GM21526 (cell line): Measurements from ENCODE around the gene WFDC12.
"Not testable (repeated sequence)": the region's sequence is repeated elsewhere in the genome, so short reads cannot be mapped to it uniquely, and the experiment has no call there.

Experiments used
- ATAC-seq: cut with Tn5 transposase; IDR thresholded peaks from one replicate; pipeline ENCODE4 v1.9.1; 2021; ENCODE audit warnings: moderate library complexity; ENCODE audit not compliant: unreplicated experiment, low FRiP score

WFDC12 gene, protein sequence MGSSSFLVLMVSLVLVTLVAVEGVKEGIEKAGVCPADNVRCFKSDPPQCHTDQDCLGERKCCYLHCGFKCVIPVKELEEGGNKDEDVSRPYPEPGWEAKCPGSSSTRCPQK

DNA sequence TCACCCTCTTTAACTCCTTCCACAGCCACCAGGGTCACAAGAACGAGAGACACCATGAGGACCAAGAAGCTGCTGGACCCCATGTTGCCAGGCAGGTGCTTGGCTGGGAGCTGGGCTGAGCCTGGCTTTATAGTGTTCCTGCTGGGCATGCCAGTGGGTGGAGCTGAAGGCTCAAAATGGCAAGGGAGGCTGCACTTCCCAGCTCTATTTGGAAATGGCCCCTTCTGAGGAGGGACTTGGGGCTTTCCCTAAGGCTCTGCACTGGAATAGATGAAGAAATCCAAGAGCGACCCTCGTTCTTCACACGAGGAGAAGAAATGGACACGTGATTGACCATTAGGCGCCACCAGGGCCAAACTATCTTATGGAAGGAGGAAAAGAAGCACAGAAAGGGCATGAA lies at the start of gene WFDC12:
TSS of gene WFDC12 (minus strand) at position 101 of the 400 bp plus-strand sequence. CDS start at position 83, 18 bp downstream.
- no peak for ATAC-seq

DNA sequence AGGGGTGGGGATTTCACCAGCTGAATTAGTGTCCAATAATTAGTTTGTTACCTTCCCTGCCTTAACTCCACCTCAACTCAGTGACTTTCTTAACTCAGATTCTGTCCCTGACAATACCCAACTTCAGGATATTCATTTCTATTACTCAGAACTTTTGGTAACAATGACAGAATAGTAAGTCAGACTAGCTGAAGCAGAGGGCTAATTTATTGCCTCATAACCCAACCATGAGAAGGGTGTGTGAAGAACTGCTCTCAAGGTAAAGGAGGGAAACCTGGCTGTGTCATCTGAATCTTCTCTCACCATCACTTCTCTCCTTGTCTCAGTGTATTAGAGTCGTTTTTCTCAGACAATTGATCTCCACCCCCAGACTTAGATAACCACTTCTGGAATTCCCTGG lies 49.3 kb upstream of the WFDC12 start:
- ATAC-seq, result no peak

DNA sequence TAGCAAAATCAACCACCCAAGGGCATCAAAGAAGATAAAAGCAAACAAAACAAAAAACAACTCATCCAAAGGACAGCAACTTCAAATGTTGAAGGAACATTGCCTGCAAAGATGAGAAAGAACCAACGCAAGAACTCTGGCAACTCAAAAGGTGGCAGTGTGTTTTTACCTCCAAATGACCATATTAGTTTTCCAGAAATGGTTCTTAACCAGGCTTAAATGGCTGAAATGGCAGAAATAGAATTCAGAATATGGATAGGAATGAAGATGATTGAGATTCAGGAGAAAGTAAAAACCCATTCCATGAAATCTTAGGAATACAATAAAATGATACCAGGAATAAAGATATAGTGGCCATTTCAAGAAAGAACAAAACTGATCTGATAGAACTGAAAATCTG lies 40.6 kb upstream of the WFDC12 start:
- ATAC-seq, result no peak

DNA sequence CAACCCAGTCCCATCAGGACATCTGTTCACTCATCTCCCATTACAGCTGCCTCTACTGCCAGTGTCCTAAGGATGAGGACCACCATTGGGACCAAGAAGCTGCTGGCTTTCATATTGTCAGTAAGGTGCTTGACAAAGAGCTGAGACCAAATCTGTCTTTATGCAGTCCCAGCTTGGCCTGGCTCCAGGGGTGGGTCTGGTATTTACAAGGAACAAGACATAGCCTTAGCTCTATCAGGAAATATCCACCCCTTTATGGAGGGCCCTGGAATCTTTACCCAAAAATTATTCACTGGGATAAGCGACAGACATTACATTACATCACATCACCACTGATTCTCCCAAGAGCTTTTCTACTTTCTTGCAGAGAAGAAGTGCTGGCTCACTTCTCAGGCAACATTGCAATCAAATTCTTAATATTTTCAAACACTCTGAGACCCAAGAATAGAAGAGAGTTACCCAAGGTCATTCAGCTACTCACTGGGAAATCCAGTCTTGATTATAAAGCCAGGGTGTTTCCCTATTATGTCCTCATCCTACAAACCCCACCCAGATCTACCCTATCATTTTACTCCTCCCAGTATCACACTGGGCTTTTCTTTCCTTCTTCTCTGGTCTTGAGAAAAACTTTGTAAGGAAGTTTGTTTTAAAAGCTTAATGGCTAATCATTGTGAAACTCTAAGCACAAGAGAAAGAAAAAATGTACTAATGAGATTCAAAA lies 39.0 kb upstream of the WFDC12 start:
- no peak for ATAC-seq

DNA sequence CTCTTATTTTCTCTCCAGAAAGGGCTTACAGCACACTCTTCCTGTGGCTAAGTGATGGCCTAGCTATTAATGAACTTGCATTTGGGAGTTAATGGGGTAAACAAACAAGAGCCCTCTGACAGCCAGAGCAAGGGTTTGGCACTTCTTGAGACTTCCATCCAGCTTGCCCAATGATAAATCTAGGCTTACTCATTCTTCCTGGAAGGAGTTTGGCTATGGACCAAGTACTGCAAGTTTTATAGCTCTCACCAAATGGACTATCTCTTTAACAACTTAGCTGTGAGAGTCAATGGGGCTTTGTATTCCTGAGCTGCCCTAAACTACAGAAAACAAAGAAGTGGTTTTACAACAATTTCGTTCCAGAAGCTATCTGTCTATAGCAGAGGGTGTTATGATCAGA lies 33.7 kb upstream of the WFDC12 start:
- no peak for ATAC-seq

DNA sequence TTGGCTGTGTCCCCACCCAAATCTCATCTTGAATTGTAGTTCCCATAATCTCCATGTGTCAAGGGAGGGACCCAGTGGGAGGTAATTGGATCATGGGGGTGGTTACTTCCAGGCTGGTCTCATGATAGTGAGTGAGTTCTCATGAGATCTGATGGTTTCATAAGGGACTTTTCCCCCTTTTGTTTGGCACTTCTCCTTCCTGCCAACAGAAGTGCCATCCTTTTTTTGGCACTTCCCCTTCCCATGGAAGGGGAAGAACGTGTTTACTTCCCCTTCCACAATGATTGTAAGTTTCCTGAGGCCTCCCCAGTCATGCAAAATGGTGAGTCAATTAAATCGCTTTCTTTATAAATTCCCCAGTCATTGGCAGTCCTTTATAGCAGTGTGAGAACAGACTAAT lies 32.4 kb upstream of the WFDC12 start:
- no peak for ATAC-seq

DNA sequence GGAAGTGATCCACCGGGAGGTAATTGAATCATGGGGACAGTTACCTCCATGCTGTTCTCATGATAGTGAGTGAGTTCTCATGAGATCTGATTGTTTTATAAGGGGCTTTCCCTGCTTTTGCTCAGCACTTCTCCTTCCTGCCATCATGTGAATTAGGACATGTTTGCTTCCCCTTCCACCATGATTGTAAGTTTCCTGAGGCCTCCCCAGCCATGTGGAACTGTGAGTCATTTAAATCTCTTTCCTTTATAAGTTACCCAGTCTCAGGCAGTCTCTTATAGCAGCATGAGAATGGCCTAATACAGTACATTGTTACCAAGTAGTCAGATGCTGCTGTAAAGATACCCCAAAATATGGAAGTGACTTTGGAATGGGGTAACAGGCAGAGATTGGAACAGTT lies 30.5 kb upstream of the WFDC12 start:
- ATAC-seq, result not testable (repeated sequence)

DNA sequence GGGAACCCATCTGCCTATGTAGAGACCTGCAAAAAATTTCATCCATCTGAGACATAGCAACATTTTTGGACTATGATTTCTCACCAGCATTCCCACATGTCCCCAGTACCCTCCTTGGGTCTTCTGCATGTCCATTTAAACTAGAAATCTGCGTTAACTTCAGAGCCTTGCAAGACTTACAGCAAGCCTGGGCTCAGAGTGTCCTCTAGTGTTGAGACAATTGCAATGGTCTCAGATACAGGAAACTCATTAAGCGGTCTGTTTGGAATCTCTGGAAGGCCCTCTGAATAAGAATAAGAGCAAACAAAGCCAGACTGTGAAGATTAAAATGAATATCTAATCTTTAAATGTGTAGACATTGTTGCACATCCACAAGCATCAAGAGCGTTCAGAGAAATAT lies 29.9 kb upstream of the WFDC12 start:
- no peak for ATAC-seq

DNA sequence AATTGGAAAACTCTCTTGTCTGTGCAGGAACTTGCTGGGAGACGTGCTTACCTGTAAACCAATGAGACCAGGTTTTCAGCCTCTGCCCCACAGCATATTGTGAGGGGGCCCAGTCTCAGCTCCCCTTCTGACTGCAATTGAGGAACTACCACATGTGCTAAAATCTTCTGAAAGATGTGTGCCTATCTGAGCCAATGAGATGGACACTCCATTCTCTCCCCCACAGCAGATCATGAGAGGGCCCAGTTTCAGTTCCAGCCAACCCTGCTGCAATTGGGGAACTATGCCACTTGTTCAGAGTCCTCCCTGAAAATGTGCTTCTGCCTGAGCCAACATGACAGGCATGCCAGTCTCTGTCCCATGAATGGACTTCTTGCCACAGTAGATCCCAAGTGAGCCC lies 29.5 kb upstream of the WFDC12 start:
- ATAC-seq, result no peak

DNA sequence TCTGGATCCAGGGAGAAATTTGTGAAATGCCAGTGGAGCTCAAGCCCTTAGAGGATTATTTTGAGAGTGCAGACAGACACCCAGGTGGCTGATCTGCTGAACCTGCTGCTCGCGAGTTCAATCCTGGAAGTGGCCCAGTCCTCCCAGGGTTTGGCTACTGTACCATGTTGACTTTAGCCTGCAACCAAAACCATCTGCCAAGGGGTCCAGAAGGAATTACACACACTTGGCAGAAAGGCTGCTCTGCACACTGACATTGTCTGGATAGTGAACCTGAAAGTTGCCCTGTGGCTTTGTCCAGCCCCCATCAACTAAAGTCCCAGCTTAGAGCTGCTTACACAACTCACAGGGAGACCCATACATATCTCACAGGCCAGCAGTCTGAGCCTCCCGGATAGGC lies 28.9 kb upstream of the WFDC12 start:
- no peak for ATAC-seq

DNA sequence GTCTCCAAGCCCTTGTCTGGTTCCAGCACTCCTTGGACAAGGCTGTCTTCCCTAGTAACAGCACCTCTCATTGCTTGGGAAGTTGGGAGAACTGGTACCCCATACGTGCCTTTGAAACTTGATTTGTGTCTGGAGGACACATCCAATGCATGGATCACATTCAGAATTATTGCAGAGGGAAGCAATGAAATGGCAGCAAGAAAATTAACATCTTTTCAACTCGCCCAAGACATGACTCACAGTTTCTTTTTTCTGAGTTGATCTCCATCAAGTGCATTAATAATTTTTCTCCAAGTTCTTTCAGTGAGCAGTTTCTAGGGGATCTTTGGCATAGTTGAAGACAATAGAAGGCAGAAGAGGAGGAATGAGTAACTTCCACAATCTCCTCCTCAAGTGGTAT lies 28.1 kb upstream of the WFDC12 start:
- ATAC-seq, result no peak

DNA sequence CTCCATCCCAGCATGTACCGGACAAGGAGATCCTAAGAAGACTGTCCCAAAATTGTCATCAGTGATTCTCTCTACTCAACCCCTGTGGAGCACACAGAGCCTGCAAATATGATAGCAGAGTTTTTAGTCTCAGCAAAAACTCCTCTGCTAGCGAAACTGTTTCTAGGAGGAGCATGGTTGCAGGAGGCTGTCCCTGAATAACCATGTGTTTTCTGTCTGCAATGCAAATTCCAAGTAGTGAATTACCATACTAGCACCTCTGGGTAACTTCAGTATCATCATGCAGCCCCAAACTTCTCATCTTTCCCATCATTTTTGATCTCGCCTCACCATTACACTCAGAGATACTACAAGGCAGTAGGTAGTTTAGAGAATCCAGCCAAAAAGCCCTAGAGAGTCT lies 24.8 kb upstream of the WFDC12 start:
- no peak for ATAC-seq

DNA sequence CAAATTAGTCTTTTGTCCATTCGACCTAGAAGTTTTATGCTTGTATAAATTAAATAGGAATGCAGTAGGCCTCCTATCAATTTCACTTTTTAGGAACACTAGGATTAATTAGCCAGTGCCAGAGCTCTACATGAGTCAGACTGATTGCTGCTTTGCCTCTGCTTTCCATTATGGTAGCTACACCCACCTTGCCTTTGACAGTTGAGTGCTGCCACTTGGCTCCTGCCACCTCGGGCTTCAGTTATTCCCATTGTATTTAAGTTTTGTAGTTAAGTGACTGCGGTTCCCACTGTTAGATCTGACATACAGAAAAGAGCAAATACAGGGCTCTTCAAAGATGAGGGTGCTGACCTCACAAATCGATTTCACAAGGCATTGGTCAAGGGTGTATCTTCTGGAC lies 16.6 kb upstream of the WFDC12 start:
- ATAC-seq, result no peak

DNA sequence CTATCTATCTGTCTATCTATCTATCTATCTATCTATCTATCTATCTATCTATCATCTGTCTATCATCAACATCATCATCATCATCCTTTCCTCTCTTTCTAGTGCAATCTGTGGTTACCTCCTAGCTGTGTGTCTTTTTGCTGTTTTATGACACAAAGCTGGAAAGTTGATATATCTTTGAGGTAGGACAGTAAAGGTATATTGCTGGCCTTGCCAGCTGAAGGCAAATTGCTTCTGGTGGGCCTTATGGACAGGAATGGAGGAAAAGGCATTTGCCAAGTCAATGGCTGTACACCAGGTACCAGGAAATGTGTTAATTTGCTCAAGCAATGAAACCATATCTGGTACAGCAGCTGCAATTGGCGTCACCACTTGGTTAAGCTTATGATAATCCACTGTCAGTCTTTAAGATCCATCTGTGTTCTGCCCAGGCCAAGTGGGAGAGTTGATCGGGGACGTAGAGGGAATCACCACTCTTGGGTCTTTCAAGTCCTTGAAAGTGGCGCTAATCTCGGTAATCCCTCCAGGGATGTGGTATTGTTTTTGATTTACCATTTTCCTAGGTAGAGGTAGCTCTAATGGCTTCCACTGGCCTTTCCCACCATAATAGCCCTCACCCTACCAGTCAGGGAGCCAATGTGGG lies 15.6 kb upstream of the WFDC12 start:
- not testable (repeated sequence) for ATAC-seq

DNA sequence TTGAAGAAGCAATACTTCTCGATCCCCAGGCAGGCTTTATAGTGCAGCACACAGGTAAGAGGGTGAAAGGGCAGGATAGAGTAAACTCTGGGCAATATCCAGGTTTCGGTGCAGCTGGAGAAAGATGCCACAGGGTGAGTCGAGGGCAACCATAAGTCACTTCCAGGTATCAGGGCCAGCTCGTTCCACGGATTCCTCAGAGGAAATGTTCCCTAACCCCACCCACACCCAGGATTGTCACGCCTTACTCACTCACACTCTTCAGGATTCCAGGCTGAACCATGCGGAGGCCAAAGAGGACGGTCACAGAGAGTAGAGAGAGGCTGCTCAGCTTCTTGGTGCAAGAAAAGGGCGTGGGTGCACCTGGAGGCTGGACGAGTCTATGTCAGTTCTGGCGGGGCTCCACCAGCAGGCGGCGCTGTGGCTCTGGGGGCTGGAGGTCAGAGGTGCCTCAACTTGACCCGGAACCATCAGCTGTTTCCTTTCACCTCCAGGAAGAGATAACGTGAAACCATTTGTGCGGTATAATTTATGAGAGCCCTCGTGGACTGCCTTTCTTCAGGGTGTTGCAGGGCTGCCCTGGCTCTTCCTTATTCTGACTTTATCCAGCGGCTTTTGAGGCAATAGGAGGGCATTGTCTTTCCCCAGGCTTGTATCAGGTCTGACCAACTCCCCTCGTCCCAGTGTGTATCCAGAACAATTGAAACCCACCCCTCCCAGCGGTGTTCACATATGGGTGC lies 14.5 kb upstream of the WFDC12 start:
- ATAC-seq, result no peak

DNA sequence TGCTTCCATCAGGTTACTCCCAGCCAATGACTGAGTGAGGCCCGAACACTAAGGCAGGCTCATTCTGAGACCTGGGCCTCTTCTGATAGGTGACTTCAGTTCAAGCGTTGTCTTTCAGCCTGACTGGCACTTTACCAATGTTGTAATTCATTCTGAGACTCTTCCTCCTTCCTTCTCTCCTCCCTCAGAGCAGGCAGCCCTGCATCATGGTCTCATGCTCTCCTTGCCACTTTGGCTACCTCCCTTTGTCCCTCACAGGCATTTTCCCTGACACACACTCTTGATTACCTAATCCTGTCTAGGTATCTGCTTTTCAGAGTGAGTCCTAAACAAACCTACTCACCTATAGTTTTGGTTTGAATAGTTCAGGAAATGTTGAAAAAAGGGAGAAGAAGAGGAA lies 12.6 kb upstream of the WFDC12 start:
- no peak for ATAC-seq

DNA sequence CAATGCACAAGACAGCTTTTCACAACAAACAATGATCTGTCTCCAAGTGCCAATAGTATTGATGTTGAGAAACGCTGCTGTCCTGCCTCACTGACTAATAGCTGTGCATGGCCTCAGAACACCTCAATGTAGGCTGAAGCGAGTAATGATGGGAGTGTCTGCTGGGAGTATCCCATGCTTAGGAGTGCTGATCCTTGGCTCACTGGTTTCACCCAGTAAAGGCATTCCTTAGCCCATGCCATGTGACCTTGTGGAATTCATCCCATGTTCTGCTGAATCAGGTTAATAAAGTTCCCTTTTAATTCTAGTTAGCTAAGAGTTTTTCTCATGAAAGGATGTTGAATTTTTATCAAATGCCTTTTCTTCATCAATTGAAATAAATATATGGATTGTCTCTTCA lies 3.8 kb upstream of the WFDC12 start:
- ATAC-seq, result no peak

DNA sequence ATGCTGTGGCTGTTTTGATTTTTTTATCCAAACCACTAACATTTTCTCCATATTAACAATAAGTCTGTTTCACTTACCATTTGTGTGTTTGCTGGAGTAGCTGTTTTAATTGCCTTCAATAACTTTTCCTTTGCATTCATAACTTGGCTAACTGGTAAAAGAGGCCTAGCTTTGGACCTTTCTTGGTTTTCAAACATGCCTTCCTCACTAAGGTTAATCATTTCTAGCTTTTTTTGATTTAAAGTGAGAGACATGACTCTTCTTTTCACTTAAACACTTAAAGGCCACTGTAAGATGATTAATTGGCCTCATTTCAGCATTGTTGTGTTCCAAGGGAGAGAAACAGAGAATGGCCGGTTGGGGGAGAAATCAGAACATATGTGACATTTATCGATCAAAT lies 2.9 kb downstream of the WFDC12 start:
- ATAC-seq, result no peak

DNA sequence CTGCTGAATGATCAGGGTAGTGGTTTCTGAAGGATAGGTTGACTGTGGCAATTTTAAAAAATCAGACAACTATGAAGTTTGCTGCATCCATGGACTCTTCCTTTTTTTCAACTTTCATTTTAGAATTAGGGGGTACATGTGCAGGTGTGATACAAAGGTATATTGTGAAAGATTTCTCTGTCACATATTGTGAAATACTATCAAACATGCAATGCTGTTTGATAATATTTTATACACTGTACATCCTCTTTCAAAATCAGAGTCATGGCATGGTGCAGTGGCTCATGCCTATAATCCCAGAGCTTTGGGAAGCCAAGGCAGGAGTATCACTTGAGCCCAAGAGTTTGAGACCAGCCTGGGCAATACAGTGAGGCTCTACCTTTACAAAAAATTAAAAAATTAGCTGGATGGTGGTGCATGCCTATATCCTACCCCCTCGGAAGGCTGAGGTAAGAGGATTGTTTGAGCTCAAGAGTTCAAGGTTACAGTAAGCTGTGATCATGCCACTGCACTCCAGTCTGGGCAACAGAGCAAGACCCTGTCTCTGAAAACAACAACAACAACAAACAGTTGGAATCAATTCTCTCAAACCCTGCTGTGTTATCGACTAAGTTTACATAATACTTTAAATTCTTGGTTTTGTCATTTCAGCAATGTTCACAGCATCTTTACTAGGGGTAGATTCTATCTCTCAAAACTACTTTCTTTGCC lies 4.6 kb downstream of the WFDC12 start:
- ATAC-seq, result no peak

DNA sequence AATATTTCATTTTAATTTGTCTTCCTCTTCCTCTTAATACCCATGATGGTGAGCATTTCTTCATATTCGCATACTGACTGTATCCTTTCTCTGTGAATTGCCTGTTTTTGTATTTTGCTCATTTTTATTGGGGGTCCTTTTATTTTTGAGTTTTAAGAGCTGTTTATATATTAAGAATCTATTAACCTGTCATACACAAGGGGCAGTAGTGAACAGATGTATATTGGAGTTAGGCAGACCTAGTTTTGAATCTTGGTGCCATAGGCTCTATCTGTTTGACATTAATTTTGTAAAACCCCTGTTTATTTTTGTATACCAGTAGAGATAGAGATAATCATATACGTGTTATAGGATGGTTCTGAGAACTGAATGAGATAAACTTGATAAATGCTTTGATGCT lies 6.2 kb downstream of the WFDC12 start:
- no peak for ATAC-seq

DNA sequence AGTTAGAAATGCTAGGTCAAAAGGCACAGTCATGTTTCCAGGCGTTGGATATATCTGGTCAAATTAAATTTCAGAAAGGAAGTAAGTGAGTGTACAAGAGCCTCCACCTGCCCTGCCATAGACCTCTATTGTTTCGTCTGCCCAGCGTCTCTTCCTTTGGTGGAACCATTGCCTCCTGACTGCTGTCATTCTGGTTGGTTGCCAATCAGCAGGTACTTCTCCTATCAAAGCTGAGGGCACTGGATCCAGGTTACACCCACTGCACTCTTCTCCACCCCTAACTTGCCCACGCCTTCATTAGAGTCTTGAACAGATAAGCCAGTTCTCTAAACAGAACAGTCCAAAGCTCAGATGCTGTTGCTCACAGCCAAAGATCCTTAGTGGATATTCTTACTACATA lies 6.7 kb downstream of the WFDC12 start:
- no peak for ATAC-seq
